ENCODE results near the gene SMCO3. TPM values are rescaled to one million over a fixed set of nuclear protein-coding genes. Genes with fewer than 3 reads are reported as not detected.

Gene SMCO3
- total and polyA plus RNA-seq, 4 experiments from 2014 or later, result 0.08 to 0.31 TPM; not detected in 2

- Histone ChIP-seq H3K4me3 (ENCODE audit: low read length in 2 of 2) (no peak overlapping the region), H3K27ac (ENCODE audit: low read depth, low read length) (no peak overlapping the region), H3K9me3 (ENCODE audit: control insufficient read depth in 1 of 2, low read length in 2 of 2) (no peaks in the 10 kb centered on the region), H3K4me1 (ENCODE audit: insufficient read depth, low read length) (peaks cover 3% of the 10 kb centered on the region), H3K27me3 (ENCODE audit: insufficient read depth, low read length) (no peaks in the 10 kb centered on the region), H3K36me3 (ENCODE audit: insufficient read depth, low read length) (no peaks in the 10 kb centered on the region)
- H3K27ac Mint-ChIP-seq, result no peak overlapping the region
- intact Hi-C loops (cut with micrococcal nuclease), result loop anchor here (5.0 to 10.0 kb wide), 2 partner anchors 73 to 215 kb away; no protein-coding TSS in a partner anchor
- H3K36me3 Mint-ChIP-seq, result no peaks in the 10 kb centered on the region
- no peaks in the 10 kb centered on the region for H3K9me3 Mint-ChIP-seq
- ChIA-PET POLR2A (ENCODE audit: partially characterized antibody) (no interaction called here), CTCF (ENCODE audit: partially characterized antibody) (interaction anchor here (1.2 to 7.6 kb wide), 5 partner anchors 27 to 371 kb away, joined by 4 to 191 read pairs (median 33); partner anchors contain the start of genes ERP27 and RERG)
- H3K27me3 Mint-ChIP-seq, result no peaks in the 10 kb centered on the region
- H3K4me1 Mint-ChIP-seq, result peaks cover 0 to 5% (median 1%) of the 10 kb centered on the region in 4 donors
- DNase-seq, result no peak
- H3K4me3 Mint-ChIP-seq, result no peak overlapping the region
Measured at GRCh38 chr12:14849661-14850060, 35.7 kb upstream of the SMCO3 start.

GRCh38 chr12:14846876-14847580 is 33.0 kb upstream of the SMCO3 start:
- Histone ChIP-seq H3K36me3 (ENCODE audit: insufficient read depth, low read length) (no peaks in the 10 kb centered on the region), H3K27me3 (ENCODE audit: insufficient read depth, low read length) (no peaks in the 10 kb centered on the region), H3K9me3 (ENCODE audit: control insufficient read depth in 1 of 2, low read length in 2 of 2) (no peaks in the 10 kb centered on the region), H3K27ac (ENCODE audit: low read depth, low read length) (no peak overlapping the region), H3K4me1 (ENCODE audit: insufficient read depth, low read length) (peaks cover 3% of the 10 kb centered on the region), H3K4me3 (ENCODE audit: low read length in 2 of 2) (no peak overlapping the region)
- CTCF ChIA-PET (ENCODE audit: partially characterized antibody), result interaction anchor here (0.9 to 7.6 kb wide), 18 partner anchors 14 to 374 kb away, joined by 3 to 191 read pairs (median 4); partner anchors contain the start of genes ERP27, PDE6H and RERG
- H3K27me3 Mint-ChIP-seq, result no peaks in the 10 kb centered on the region
- H3K4me1 Mint-ChIP-seq, result peaks cover 0 to 5% (median 1%) of the 10 kb centered on the region in 4 donors
- H3K4me3 Mint-ChIP-seq, result no peak overlapping the region
- intact Hi-C loops (cut with micrococcal nuclease), result loop anchor here (5.0 to 10.0 kb wide), 2 partner anchors 75 to 212 kb away; no protein-coding TSS in a partner anchor
- H3K36me3 Mint-ChIP-seq, result no peaks in the 10 kb centered on the region
- POLR2A ChIA-PET (ENCODE audit: partially characterized antibody), result interaction anchor here (1.4 to 2.6 kb wide), 2 partner anchors 76 to 102 kb away, joined by 3 to 6 read pairs; a partner anchor contains a TSS
- no peak for DNase-seq
- H3K9me3 Mint-ChIP-seq, result no peaks in the 10 kb centered on the region
- no peak overlapping the region for H3K27ac Mint-ChIP-seq

GRCh38 chr12:14846042-14846587 is 32.1 kb upstream of the SMCO3 start:
- Histone ChIP-seq H3K27me3 (ENCODE audit: insufficient read depth, low read length) (no peaks in the 10 kb centered on the region), H3K4me1 (ENCODE audit: insufficient read depth, low read length) (peaks cover 3% of the 10 kb centered on the region), H3K4me3 (ENCODE audit: low read length in 2 of 2) (no peak overlapping the region), H3K36me3 (ENCODE audit: insufficient read depth, low read length) (no peaks in the 10 kb centered on the region), H3K27ac (ENCODE audit: low read depth, low read length) (no peak overlapping the region), H3K9me3 (ENCODE audit: control insufficient read depth in 1 of 2, low read length in 2 of 2) (no peaks in the 10 kb centered on the region)
- Mint-ChIP-seq H3K27ac (no peak overlapping the region), H3K4me1 (peaks cover 0 to 5% (median 1%) of the 10 kb centered on the region in 4 donors), H3K27me3 (no peaks in the 10 kb centered on the region), H3K4me3 (no peak overlapping the region), H3K9me3 (no peaks in the 10 kb centered on the region), H3K36me3 (no peaks in the 10 kb centered on the region)
- intact Hi-C loops (cut with micrococcal nuclease), result loop anchor here (5.0 to 10.0 kb wide), 2 partner anchors 76 to 211 kb away; no protein-coding TSS in a partner anchor
- ChIA-PET POLR2A (ENCODE audit: partially characterized antibody) (interaction anchor here (1.2 to 3.5 kb wide), 3 partner anchors 75 to 149 kb away, joined by 3 to 9 read pairs (median 3); a partner anchor contains a TSS), CTCF (ENCODE audit: partially characterized antibody) (interaction anchor here (0.6 to 7.6 kb wide), 23 partner anchors 9 to 1589 kb away, joined by 3 to 191 read pairs (median 3); partner anchors contain the start of genes ARHGDIB, ERP27 and RERG)
- no peak for DNase-seq

DNA sequence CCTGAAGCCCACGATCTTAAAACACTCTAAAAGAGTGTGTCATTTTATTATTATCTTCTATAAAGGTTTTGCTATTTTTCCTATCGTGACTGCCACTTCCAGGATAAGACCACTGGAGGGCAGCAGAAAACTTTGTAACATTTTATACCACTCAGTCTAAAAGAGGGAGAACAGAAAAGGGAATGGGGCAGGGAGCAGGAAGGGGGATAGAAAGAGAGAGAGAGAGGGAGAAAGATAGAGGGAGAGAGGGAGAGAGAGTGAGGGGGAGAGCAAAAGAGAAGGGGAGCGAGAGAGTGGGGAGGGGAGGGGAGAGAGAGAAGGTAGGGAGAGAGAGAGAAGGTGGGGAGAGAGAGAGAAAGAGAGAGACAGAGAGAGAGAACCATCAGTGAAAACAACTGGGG is 31.4 kb upstream of the SMCO3 start:
- peak in 4 of 5 donors; percentile 50 to 59 (median 56) for DNase-seq
- no peak overlapping the region for H3K27ac Mint-ChIP-seq
- Histone ChIP-seq H3K4me3 (ENCODE audit: low read length in 2 of 2) (no peak overlapping the region), H3K4me1 (ENCODE audit: insufficient read depth, low read length) (peaks cover 3% of the 10 kb centered on the region), H3K9me3 (ENCODE audit: control insufficient read depth in 1 of 2, low read length in 2 of 2) (no peaks in the 10 kb centered on the region), H3K27ac (ENCODE audit: low read depth, low read length) (no peak overlapping the region), H3K36me3 (ENCODE audit: insufficient read depth, low read length) (no peaks in the 10 kb centered on the region), H3K27me3 (ENCODE audit: insufficient read depth, low read length) (no peaks in the 10 kb centered on the region)
- peaks cover 0 to 5% (median 1%) of the 10 kb centered on the region in 4 donors for H3K4me1 Mint-ChIP-seq
- no peaks in the 10 kb centered on the region for H3K36me3 Mint-ChIP-seq
- H3K4me3 Mint-ChIP-seq, result peak overlapping the region in 1 of 8 donors; percentile 11
- CTCF ChIA-PET (ENCODE audit: partially characterized antibody), result interaction anchor here (0.6 to 7.6 kb wide), 21 partner anchors 8 to 376 kb away, joined by 3 to 191 read pairs (median 4); partner anchors contain the start of genes ARHGDIB, ERP27 and RERG
- intact Hi-C loops (cut with micrococcal nuclease), result loop anchor here (1.0 to 10.0 kb wide), 9 partner anchors 71 to 424 kb away; partner anchors contain the start of genes ARHGDIB and RERG
- H3K27me3 Mint-ChIP-seq, result no peaks in the 10 kb centered on the region
- H3K9me3 Mint-ChIP-seq, result no peaks in the 10 kb centered on the region
- POLR2A ChIA-PET (ENCODE audit: partially characterized antibody), result interaction anchor here (1.2 to 3.5 kb wide), 3 partner anchors 74 to 150 kb away, joined by 3 to 9 read pairs (median 3); a partner anchor contains a TSS

DNA sequence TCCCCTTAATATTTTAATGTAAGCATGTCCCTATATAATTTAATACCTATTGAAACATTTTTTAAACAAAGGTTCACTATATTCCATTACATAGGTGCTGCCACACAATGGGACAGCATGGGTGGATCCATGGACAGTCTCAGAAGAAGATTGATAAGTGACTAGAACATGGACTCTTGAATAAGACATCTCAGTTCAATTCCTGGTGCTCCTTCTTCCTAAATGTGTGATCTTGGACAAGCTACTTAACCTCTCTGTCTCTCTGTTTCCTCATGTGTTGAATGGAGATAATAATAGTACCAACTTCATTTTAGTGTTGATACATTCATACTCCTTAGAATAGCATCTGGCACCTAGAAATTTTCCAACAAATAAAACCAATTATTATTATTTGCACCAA is 30.4 kb upstream of the SMCO3 start:
- peaks cover 3% of the 10 kb centered on the region for H3K4me1 ChIP-seq (ENCODE audit: insufficient read depth, low read length)

DNA sequence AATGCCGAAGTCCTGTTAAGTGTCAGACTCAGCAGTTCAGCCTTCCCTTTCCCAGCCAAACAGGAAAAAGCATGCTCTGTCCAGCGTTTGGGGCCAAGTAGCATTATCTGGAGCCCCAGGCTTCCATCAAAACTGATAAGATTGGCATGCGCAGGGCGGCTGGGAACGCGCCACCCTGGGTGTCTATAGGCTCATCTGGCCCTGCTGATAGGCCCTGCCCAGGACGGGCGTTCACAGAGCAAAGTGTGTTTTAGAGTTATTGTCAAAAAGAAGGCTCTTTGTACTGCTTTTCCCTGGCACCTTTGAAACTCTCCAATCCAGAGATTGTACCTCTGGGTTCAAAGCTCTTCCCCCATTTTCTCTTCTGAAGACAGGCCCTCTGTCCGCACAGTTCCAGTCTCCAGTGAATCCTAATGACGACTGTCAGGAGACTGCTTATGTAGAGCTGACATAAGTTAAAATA is 29.5 kb upstream of the SMCO3 start, which contains the start of gene ART4:
Gene ART4, minus strand, starts transcription at position 102 of the 463 bp plus-strand sequence. CDS start 413 bp downstream, outside the sequence.
- H3K9me3 ChIP-seq (ENCODE audit: control insufficient read depth in 1 of 2, low read length in 2 of 2), result no peaks in the 10 kb centered on the region
- Mint-ChIP-seq H3K4me3 (no peak within 1 kb of the TSS), H3K36me3 (no peaks in the 10 kb centered on the region), H3K27me3 (peaks cover 3 to 9% of the 10 kb centered on the region in 2 donors), H3K4me1 (peaks cover 0 to 5% (median 1%) of the 10 kb centered on the region in 4 donors), H3K9me3 (peaks cover 0 to 2% (median 0%) of the 10 kb centered on the region in 8 donors), H3K27ac (no peak within 1 kb of the TSS)
- H3K36me3 ChIP-seq (ENCODE audit: insufficient read depth, low read length), result no peaks in the 10 kb centered on the region
- no peak within 1 kb of the TSS for H3K27ac ChIP-seq (ENCODE audit: low read depth, low read length)
- ChIA-PET POLR2A (ENCODE audit: partially characterized antibody) (interaction anchor here (3.5 kb wide), 1 partner anchor 152 kb away, joined by 9 read pairs; no protein-coding TSS in a partner anchor), CTCF (ENCODE audit: partially characterized antibody) (interaction anchor here (0.9 to 7.6 kb wide), 3 partner anchors 12 to 378 kb away, joined by 3 to 191 read pairs (median 4); partner anchors contain the start of gene RERG)
- H3K27me3 ChIP-seq (ENCODE audit: insufficient read depth, low read length), result peaks cover 5% of the 10 kb centered on the region
- H3K4me3 ChIP-seq (ENCODE audit: low read length in 2 of 2), result no peak within 1 kb of the TSS
- intact Hi-C loops (cut with micrococcal nuclease), result loop anchor here (10.0 kb wide), 1 partner anchor 209 kb away; no protein-coding TSS in a partner anchor
- DNase-seq, result no peak
- peaks cover 3% of the 10 kb centered on the region for H3K4me1 ChIP-seq (ENCODE audit: insufficient read depth, low read length)

More for the DNA sequence above, 30.4 kb upstream of the SMCO3 start:
- Mint-ChIP-seq H3K36me3 (no peaks in the 10 kb centered on the region), H3K9me3 (peaks cover 0 to 2% (median 0%) of the 10 kb centered on the region in 8 donors), H3K27me3 (peaks cover 0 to 2% of the 10 kb centered on the region in 2 donors), H3K4me3 (no peak overlapping the region), H3K4me1 (peaks cover 0 to 5% (median 1%) of the 10 kb centered on the region in 4 donors), H3K27ac (no peak overlapping the region)
- H3K27me3 ChIP-seq (ENCODE audit: insufficient read depth, low read length), result peaks cover 4% of the 10 kb centered on the region
- POLR2A ChIA-PET (ENCODE audit: partially characterized antibody), result interaction anchor here (3.5 kb wide), 1 partner anchor 151 kb away, joined by 9 read pairs; no protein-coding TSS in a partner anchor
- no peak for DNase-seq
- H3K36me3 ChIP-seq (ENCODE audit: insufficient read depth, low read length), result no peaks in the 10 kb centered on the region
- no peak overlapping the region for H3K4me3 ChIP-seq (ENCODE audit: low read length in 2 of 2)
- intact Hi-C loops (cut with micrococcal nuclease), result loop anchor here (2.0 to 10.0 kb wide), 3 partner anchors 70 to 210 kb away; a partner anchor contains a TSS
- H3K27ac ChIP-seq (ENCODE audit: low read depth, low read length), result no peak overlapping the region
- CTCF ChIA-PET (ENCODE audit: partially characterized antibody), result interaction anchor here (0.7 to 7.6 kb wide), 5 partner anchors 11 to 377 kb away, joined by 3 to 191 read pairs (median 23); partner anchors contain the start of gene RERG
- no peaks in the 10 kb centered on the region for H3K9me3 ChIP-seq (ENCODE audit: control insufficient read depth in 1 of 2, low read length in 2 of 2)
